SH-SY5Y (cell line): ENCODE measurements around the gene FAAP20.

Experiments
- GATA2 ChIP-seq: IDR thresholded peaks from 2 replicates; pipeline ENCODE4 v1.6.1; 2011; ENCODE audit warnings: mild to moderate bottlenecking, low read depth, low read length
- GATA3 ChIP-seq: IDR thresholded peaks from 2 replicates; pipeline ENCODE4 v1.6.1; 2011; ENCODE audit warnings: low read depth, mild to moderate bottlenecking, low read length, moderate library complexity

FAAP20 gene

DNA sequence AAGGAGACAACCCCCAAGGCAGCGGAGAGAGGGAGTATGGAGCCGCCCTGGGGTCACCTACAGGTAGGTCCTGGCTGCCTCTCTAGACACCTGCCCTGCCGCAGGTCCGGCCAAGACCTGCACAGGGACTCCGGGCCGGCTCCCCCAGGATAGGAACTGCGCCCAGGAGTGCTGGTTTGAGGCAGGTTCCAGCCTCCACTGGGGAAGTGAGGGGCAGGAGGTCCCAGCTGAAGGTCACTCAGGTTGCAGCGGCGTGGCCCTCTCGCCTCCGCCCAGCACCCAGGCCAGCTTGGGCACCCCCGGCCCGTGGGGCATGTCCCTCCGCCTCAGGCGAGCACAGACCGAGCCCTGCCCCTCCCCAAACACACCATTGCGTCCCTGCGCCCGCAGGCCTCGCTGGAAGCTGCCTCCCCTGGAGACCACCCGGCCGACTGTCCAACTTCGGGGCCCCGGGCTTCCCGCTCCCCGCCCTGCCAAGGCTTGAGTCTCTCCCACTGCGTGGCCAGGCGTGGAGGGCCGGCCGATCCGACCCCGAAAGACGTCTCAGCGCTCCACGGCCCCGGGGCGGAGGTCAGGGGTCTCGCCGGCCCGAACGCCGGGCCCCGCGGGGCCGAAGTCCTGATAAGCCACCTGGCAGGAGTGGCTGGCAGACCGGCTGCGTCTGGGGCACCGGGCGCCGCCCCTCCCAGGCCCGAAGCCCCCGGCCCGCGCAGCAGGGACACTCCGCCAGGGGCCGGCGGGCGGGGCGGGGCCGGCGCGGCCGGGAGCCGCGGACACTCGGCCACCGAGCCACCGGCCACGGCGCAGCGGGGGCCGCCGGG, 32.2 kb upstream of the FAAP20 start:
- TF ChIP-seq GATA2 (no peak), GATA3 (no peak)

DNA sequence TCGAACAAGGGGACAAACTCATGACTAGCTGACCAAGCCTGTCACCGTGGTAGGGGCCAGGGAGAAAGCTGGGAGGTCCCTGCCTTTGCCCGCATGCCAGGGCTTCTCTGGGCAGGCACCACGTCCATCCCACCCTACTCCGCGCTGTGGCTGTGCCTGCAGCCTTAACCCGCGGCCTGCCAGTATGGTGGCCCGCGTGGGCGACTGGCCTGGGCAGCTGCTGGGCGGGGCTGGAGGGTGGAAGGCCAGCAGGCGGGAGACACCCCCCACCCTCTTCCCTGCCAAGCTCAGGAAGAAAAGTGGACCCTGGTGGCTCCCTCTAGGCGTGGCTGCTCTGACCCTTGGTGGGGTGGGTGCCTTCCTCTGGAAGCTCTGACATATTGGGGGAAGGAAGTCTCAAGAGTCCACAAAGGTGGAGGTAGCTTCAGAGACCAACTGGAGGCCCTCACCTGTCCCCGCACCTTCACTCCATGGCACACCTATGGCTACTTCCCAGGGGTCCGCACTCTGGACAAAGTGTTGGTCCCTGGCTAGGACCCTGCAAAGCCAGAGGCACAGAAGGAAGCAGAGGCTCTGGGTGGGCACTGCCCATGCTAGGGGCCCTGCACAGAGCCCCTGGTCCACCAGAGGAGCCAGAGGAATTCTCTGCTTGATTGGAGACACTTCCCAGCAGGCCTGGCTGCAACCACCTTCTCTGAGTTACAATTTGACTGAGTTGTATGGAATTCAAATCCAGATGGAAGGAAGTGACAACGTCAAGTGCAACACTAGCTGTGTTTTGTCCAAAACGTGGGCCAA, 30.3 kb upstream of the FAAP20 start:
- TF ChIP-seq GATA2 (no peak), GATA3 (no peak)

GRCh38 chr1:2224170-2224584, 29.6 kb upstream of the FAAP20 start:
- TF ChIP-seq GATA2: no peak
- no peak for TF ChIP-seq GATA3

DNA sequence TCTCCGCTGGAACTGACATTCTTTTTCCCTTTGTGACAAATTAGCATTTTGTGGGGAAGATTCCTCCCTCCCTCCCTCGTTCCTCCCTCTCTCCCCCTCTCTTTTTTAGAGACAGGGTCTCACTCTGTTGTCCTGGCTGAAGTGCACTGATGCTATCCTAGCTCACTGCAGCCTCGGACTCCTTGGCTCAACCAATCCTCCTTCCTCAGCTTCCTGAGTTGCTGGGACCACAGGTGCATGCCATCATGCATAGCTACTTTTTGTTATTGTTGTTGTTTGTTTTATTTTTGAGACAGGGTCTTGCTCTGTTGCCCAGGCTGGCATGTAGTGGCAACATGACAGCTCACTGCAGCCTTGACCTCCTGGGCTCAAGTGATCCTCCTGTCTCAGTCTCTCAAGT, 26.7 kb upstream of the FAAP20 start:
- TF ChIP-seq GATA3: no peak
- no peak for TF ChIP-seq GATA2

GRCh38 chr1:2216767-2217058, 22.1 kb upstream of the FAAP20 start:
- TF ChIP-seq GATA2 (no peak), GATA3 (no peak)

DNA sequence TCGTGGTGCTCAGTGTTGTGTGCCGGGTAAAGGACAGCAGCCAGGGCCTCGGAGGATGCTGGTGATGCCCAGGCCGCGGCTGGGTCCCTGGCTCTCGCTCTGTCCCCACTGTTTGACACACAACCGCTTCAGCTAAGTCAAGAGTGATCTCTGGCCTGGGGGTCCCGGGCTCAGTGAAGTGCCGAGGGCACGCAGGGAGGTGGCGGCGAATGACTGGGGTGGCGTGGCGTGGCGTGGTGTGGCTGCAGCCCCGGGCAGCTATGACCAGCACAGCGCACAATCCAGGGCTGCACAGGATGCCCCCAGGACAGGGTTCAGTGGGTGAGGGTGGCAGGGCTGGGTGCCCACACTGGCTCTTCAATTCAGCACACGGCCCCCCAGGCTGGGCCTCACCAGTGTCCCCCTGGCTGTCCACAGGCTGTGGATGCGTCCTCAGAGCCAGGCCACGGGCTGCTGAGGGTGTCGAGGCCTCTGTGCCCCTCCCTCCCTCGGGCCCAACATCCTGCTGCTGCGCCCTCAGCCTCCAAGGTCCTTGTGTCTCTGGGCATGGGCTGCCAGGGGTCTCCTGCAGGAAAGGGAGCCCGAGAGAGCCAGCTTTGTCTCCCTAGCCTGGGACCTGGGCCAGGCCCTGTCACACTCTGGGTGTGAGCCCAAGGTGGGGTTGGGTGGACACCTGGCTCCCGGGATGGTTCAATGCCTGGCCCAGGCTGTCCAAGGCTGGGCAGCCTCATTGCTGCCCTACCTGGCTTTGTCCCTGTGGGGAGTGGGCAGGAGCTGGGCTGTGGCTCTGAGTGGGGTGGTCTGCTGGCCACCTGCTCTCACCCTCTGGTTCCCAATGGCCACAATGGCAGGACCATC, 21.6 kb upstream of the FAAP20 start:
- TF ChIP-seq GATA3 (no peak), GATA2 (no peak)

DNA sequence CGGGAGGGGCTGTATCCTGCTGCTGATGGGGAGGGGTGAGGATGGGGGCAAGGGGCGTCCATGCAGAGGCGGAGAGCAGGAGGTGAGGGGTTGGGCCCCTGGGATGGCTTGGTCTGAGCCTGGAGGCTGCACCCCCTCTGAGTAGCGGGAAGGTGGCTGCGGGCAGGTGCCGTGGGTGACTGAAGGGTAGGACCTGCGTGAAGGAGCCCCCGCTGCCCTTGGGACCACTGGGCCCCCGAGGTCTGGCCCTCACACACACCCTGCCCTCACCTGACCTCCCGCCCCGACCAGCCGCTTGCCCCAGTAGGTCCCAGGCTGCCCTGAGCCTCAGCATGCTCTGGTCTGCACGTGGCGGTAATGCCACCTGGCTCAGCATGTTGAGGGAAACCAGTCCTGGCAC, 20.8 kb upstream of the FAAP20 start:
- no peak for TF ChIP-seq GATA2
- TF ChIP-seq GATA3: no peak

DNA sequence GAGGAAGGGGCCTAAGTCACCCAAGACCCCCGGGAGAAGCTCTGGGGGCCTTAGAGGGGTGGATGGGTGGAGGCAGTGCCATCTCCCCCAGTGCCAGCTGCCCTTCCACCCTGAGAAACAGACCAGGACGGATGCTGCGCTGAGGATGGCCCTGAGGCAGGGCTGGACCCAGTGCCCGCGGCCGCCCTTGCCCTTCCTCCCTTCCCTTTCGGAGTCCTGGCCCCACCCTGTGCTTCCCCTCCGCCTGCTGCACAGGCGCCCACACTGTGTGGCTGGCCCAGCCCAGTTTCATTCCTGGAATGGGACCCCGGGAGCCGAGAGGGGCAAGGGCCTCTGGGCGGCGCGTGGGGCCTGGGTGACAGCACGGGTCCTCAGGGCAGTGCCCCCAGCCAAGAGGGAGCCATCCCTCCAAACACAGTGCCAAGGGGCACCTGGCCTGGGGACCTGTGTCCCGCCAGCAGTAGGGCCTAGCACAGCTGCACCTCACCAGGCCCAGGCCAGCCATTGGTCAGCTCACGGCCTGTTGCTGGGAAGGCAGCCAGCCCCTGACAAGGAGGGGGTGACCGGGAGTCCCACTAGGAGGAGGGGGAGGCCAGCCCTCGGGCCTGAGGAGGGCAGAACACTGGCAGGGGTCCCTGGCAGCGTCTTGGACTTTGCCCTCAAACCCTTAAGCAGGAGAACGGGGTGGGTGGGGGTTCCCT, 20.1 kb upstream of the FAAP20 start:
- no peak for TF ChIP-seq GATA3
- no peak for TF ChIP-seq GATA2

DNA sequence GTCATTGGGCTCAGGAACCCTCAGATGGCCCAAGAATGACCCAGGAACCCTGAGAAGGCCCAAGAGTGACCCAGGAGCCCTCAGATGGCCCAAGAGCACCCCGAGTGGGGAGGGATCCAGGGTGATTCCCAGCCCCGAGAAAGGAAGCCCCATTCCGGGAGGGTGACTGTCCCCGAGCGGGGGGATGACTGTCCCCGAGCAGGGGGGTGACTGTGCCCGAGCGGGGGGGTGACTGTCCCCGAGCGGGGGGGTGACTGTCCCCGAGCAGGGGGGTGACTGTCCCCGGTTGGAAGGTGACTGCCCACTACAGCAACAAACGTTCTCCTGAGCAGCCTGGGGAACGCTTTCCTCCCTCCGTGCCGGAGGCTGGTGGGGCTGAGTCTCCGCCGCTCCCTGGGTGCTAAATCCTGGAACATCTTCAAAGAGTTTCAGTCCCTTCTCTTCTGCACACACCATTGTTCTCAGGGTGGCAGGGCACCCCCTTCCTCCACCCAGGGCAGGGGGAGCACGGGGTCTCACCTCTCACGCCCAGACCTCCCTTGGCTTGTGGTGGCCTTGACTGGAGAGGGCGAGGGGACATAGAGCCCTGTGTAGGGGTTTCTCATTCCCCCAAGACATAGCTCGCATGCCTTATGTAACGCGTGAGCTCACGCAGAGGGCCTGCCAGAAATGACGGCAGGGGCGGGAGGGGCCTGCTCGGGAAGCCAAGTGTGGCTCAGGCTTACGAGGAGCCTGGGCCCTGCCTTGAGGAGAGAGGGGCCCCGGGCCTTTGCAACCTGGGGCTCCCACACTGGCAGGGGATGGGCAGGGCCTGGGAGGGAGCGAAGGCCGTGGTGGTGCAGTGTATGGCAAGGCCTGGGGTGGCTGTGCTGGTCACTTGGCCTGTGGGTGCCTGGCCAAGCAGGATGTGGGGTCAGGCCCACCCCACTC, 19.3 kb upstream of the FAAP20 start:
- no peak for TF ChIP-seq GATA3
- no peak for TF ChIP-seq GATA2

GRCh38 chr1:2212532-2213491, 18.2 kb upstream of the FAAP20 start:
- TF ChIP-seq GATA2: no peak
- no peak for TF ChIP-seq GATA3

DNA sequence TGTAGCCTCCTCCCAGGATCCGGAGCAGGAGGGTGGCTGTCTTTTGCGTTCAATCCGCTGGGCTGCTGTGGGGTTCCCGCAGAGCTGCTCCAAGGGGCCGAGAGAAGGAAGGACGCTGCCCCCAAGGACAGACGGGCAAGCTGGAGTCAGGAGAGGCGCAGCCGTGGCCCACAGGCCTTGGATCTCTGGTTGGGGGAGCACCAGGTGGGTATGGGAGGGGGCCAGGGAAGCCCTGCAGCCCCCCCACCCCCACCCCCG, 17.6 kb upstream of the FAAP20 start:
- TF ChIP-seq GATA2 (no peak), GATA3 (no peak)

- TF ChIP-seq GATA3 (no peak), GATA2 (no peak)
Measured at GRCh38 chr1:2210786-2211185, 16.2 kb upstream of the FAAP20 start.

DNA sequence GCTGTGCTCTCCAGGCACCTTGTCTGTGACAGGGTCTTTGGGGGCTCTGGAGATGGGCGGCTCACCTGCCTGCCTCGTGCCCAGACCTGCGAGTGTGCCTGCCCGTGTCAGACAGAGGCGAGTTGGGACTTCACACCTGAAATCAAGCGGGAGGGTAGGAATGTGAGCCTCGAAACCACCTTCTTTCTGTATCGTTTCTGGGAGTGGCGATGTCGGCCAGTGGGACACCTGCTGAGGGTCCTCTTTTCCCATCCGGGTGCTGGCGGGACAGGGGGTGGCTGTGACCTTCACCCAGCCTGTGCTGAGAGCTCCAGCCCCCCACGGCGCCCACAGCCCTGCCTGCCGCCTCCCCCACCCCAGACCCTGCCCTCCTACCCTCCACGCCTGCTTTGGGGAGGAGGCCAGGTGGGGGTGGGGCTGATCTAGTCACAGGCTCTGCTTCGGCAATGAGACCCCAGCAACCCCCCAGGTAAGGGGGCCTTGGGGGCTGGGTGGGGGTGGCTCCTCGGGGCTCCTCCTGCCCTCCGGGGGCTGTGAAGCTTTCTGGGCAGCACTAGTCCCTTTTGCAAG, 15.6 kb upstream of the FAAP20 start:
- TF ChIP-seq GATA3: no peak
- no peak for TF ChIP-seq GATA2
